ENCODE data around the gene MTX1.
A peak's percentile ranks its signal among the peaks of the same experiment; 100 is the strongest.
"Not testable (repeated sequence)": the region's sequence is repeated elsewhere in the genome, so short reads cannot be mapped to it uniquely, and the experiment has no call there.

MTX1 gene

DNA sequence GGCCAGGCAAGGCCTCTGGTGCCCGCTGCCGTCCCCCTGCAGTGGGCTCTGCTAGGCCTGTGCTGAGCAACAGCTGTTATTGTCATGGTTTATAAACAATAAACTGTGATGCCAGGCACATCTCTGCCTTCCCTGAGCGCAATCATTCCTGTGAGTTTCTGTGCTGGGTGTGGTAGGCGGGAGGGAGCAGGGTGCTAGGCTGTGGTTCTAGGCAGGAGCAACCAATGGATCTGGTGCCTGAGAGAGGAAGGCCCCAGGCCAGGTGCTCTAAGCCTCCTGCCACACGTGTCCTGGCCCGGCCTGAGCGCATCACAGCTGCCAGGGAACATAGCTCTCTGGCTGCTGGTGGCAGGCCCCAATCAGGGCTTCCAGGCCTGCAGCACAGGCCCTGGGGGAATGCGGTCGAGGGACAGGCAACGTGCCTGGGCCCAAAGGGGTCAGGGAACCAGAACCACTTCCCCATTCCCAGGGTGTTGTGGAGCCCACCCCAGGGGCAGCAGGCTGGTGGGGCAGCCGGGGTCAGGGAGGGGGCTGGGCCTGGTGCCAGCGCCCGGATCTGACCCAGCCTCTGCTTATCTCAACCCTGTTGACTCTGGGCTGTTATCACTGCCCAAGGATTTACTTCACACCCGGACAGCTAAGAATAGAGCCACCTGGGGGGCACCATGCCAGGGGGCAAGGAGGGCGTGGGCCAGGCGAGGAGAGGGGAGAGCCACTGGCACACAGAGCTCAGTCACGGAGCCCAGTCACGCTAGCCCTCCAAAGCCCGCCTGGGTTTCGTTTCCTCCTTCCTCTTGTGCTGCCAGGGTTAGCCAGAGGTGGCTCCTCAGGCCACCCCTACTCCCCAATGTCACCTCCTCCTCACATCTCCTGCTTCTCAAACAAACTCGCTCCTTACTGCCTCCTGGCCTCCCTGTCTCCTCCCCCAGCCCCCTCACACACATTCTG is 23.4 kb upstream of the MTX1 start:
- in situ Hi-C loops (cut with MboI; ENCODE audit: low sequenced_read_pairs, unreplicated experiment) = no loop called here
- peak; percentile 86 for DNase-seq (ENCODE audit: low spot score)

GRCh38 chr1:155185783-155186066 is 22.8 kb upstream of the MTX1 start:
- DNase-seq (ENCODE audit: low spot score) = no peak
- in situ Hi-C loops (cut with MboI; ENCODE audit: low sequenced_read_pairs, unreplicated experiment) = no loop called here
- no peak for TF ChIP-seq CTCF (IDR thresholded peaks at IDR 0.05; ENCODE audit: borderline replicate concordance, control extremely low read depth, extremely low read depth, insufficient read depth, missing control alignments)

More for the DNA sequence above, 23.4 kb upstream of the MTX1 start:
- no peak for TF ChIP-seq CTCF (IDR thresholded peaks at IDR 0.05; ENCODE audit: borderline replicate concordance, control extremely low read depth, extremely low read depth, insufficient read depth, missing control alignments)

DNA sequence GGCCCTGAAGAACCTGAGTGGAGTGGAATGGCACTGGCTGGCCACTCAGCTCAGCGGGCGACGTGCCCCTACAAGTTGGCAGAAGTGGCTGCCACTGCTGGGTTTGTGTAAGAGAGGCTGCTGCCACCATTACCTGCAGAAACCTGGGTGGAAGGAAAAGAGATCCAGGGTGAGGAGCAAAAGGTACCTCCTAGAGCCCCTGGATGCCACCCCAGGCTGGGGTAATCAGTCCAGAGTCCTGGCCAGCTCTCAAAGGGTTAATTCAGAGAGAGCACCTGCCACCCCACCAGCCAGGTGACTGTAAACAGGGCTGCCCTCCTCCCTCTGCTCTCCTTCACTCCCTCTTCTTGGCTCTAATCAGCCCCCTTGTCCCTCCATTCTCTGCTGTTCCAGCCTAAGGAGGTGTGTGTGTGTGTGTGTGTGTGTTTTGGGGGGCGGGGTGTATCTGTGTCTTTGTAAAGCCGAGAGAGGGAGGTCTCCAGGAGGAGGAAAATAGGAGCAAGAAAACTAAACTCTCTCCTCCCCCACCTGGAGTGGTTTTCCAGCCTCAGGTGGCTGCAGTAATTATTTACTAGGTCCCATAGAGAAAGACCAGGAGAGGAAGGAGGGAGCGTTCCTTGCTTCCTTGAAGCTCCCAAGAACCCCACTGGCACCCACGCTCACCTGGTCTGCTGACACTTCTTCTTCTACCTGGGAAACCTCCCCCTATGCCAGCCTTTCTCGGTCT is 22.3 kb upstream of the MTX1 start:
- no peak for TF ChIP-seq CTCF (IDR thresholded peaks at IDR 0.05; ENCODE audit: borderline replicate concordance, control extremely low read depth, extremely low read depth, insufficient read depth, missing control alignments)
- in situ Hi-C loops (cut with MboI; ENCODE audit: low sequenced_read_pairs, unreplicated experiment) = no loop called here
- no peak for DNase-seq (ENCODE audit: low spot score)

DNA sequence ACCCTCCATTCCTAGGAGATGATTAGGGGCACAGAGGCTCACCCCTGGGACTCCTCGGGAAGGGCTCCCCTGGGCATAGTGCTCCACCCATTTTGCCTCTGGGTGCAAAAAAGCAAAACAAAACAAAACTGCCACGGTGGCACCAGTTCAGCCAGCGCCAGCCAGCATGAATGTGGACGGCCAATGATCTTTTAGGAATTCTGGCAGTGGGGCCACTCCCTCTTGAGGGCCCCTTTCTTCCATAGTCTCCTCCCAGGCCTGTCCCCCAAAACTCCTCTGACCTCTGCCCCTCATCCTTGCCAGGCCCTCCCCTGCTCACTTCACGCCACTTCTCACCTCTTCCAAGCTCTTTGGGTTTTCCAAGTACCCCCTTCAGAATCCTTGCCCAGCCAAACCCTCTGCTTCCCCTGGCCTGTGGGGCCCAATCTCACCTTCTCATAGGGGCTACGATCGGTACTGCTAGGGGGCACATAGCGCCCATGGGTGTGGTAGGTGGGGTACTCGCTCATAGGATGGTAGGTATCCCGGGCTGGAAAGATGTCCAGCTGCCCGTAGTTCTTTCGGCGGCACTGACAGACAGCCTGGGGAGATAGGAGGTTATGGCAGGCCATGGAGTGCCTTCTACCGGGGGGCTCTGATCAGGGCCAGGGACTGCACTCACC is 21.6 kb upstream of the MTX1 start:
- DNase-seq (ENCODE audit: low spot score) = no peak
- no peak for TF ChIP-seq CTCF (IDR thresholded peaks at IDR 0.05; ENCODE audit: borderline replicate concordance, control extremely low read depth, extremely low read depth, insufficient read depth, missing control alignments)
- in situ Hi-C loops (cut with MboI; ENCODE audit: low sequenced_read_pairs, unreplicated experiment) = no loop called here

DNA sequence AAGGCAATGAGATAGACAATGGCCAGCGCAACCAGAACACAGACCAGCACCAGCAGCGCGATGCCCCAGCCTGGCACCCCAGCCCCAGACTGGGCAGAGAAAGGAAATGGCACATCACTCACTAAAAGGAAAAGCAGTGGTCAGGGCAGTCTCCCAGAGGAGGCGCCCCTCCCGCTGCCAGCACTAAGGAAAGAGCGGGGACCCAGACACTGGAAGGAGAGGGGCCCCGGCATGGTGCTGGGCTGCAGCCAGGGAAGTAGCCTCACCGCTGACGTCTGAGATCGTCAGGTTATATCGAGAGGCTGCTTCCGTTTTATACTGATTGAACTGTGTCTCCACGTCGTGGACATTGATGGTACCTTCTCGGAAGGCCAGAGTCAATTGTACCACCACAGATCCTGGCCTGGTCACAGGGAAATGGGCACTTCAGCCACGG is 21.0 kb upstream of the MTX1 start:
- DNase-seq (ENCODE audit: low spot score) = no peak
- TF ChIP-seq CTCF (IDR thresholded peaks at IDR 0.05; ENCODE audit: borderline replicate concordance, control extremely low read depth, extremely low read depth, insufficient read depth, missing control alignments) = no peak
- in situ Hi-C loops (cut with MboI; ENCODE audit: low sequenced_read_pairs, unreplicated experiment) = no loop called here

DNA sequence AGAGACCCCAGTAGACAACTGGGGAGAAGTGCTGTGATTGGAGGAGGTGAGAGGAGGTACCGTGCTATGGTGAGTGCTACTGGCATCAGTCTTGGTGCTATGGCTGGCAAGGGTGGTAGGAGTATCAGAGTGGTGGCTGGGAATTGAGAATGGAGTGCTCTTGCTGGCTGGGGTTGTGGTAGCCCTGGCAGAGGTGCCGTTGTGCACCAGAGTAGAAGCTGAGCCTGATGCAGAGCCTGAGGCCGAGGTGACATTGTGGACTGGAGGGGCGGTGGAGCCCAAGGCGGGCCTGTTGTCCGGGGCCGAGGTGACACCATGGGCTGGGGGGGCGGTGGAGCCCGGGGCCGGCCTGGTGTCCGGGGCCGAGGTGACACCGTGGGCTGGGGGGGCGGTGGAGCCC is 20.2 kb upstream of the MTX1 start:
- in situ Hi-C loops (cut with MboI; ENCODE audit: low sequenced_read_pairs, unreplicated experiment) = no loop called here
- no peak for TF ChIP-seq CTCF (IDR thresholded peaks at IDR 0.05; ENCODE audit: borderline replicate concordance, control extremely low read depth, extremely low read depth, insufficient read depth, missing control alignments)
- DNase-seq (ENCODE audit: low spot score) = no peak

DNA sequence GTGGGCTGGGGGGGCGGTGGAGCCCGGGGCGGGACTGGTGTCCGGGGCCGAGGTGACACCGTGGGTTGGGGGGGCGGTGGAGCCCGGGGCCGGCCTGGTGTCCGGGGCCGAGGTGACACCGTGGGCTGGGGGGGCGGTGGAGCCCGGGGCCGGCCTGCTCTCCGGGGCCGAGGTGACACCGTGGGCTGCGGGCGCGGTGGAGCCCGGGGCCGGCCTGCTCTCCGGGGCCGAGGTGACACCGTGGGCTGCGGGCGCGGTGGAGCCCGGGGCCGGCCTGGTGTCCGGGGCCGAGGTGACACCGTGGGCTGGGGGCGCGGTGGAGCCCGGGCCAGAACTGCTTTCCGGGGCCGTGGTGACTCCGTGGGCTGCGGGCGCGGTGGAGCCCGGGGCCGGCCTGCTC is 18.6 kb upstream of the MTX1 start:
- DNase-seq (ENCODE audit: low spot score); in situ Hi-C loops (cut with MboI; ENCODE audit: low sequenced_read_pairs, unreplicated experiment): not testable (repeated sequence)

Data from GM13976 (cell line).